ENCODE results near the gene ZNF638.
"Not testable (repeated sequence)": the region's sequence is repeated elsewhere in the genome, so short reads cannot be mapped to it uniquely, and the experiment has no call there.

- TF ChIP-seq CTCF (IDR thresholded peaks at IDR 0.05; ENCODE audit: low read depth, low read length); EZH2phosphoT487 (IDR thresholded peaks at IDR 0.05; ENCODE audit: low read depth): not testable (repeated sequence)
Measured at GRCh38 chr2:71416866-71417265, 85.3 kb downstream of the ZNF638 start.

Measured in OCI-LY3 (cell line).